K562 (cell line): Measurements from ENCODE around the gene MGAT5. TPM values are rescaled to one million over a fixed set of nuclear protein-coding genes. Genes with fewer than 3 reads are reported as not detected.

Experiments used
- ATAC-seq: fragments of 200-7000 bp; cut with Tn5 transposase; 3 replicates; pipeline ENCODE4 v1.9.1; 2020; ENCODE audit warnings: moderate library complexity
- BruUV-seq: library from RNA; stranded (reverse); fragments of 400-500 nt; replicated peaks from 2 replicates; lab custom pipeline; 2021; lab: Mats Ljungman, UMichigan
- CTCF ChIA-PET: fragments of 300-600 bp; formaldehyde crosslinking; extraction: SDS; loops from one replicate; lab custom pipeline; 2021; ENCODE audit warnings: low intra/inter-chr PET ratio; lab: Yijun Ruan, JAX
- POLR2A ChIA-PET: fragments of 300-600, 350-650 bp; sonication (Branson Sonifier 250); formaldehyde crosslinking; extraction: SDS; loops from one replicate; lab custom pipeline; 2021; ENCODE audit warnings: antibody characterized with exemption, inconsistent platforms; lab: Yijun Ruan, JAX
- DNase-seq, 4 experiments: peaks; one replicate each; pipeline versions ENCODE4 v3.0.0 to v3.0.0-alpha.2; 2011 to 2018; ENCODE audit warnings: low spot score in 3 of 4, mixed read lengths in 3 of 4; ENCODE audit errors: extremely low read depth in 1 of 4
- FAIRE-seq: peaks from 2 replicates; lab custom pipeline; 2011; peaks lifted over from hg19 to GRCh38; lab: Jason Lieb, UNC
- H2AFZ ChIP-seq: 2 replicates; pipeline ENCODE4 v1.6.0; 2011; ENCODE audit warnings: low read depth, low read length, control low read depth, inconsistent platforms
- H3K27ac ChIP-seq: fragments of 200-600 bp; 3 replicates; pipeline ENCODE4 v1.8.0; 2011; ENCODE audit warnings: low read depth, mild to moderate bottlenecking, control low read depth, inconsistent platforms, low read length, moderate library complexity, mixed read lengths; ENCODE audit errors: extremely low read depth
- H3K27me3 ChIP-seq, 2 experiments: fragments of 300-600 bp in 1 of 2; 2 replicates in 1 of 2; 3 replicates in 1 of 2; pipeline versions ENCODE4 v1.6.0 to v1.8.0; 2011; ENCODE audit warnings: inconsistent platforms in 2 of 2, low read length in 2 of 2, mild to moderate bottlenecking in 1 of 2, mixed read lengths in 1 of 2, moderate library complexity in 1 of 2; ENCODE audit not compliant: control insufficient read depth in 2 of 2, insufficient read depth in 2 of 2
- H3K36me3 ChIP-seq: fragments of 300-600 bp; 3 replicates; pipeline ENCODE4 v1.8.0; 2011; ENCODE audit warnings: mild to moderate bottlenecking, low read length, inconsistent platforms; ENCODE audit not compliant: control insufficient read depth, insufficient read depth
- H3K4me1 ChIP-seq, 2 experiments: fragments of 200-600 bp in 1 of 2; replicated peaks in 1 of 2; 2 replicates in 1 of 2; 3 replicates in 1 of 2; pipeline versions ENCODE4 v1.5.1 to v1.8.0; 2011; ENCODE audit warnings: inconsistent platforms in 2 of 2, low read length in 2 of 2, mild to moderate bottlenecking in 1 of 2, mixed read lengths in 1 of 2, moderate library complexity in 1 of 2; ENCODE audit not compliant: control insufficient read depth in 2 of 2, insufficient read depth in 2 of 2
- H3K4me2 ChIP-seq: 2 replicates; pipeline ENCODE4 v1.6.1; 2011; ENCODE audit warnings: low read length, control low read depth, inconsistent platforms, mixed read lengths; ENCODE audit not compliant: insufficient read depth
- H3K4me3 ChIP-seq: fragments of 200-600 bp; sonication (generic), shearing (Covaris generic); 2 replicates; pipeline ENCODE4 v1.5.1; 2016; ENCODE audit warnings: control low read depth, inconsistent platforms
- H3K79me2 ChIP-seq: fragments of 200-600 bp; 3 replicates; pipeline ENCODE4 v1.8.0; 2011; ENCODE audit warnings: low read length, inconsistent platforms; ENCODE audit not compliant: control insufficient read depth, insufficient read depth
- H3K9ac ChIP-seq, 2 experiments: 2 replicates each; pipeline versions ENCODE4 v1.6.0 to v1.6.1; 2011; ENCODE audit warnings: low read depth in 2 of 2, low read length in 2 of 2, control low read depth in 1 of 2, inconsistent platforms in 1 of 2, mild to moderate bottlenecking in 1 of 2, mixed read lengths in 1 of 2; ENCODE audit not compliant: insufficient read depth in 1 of 2
- H3K9me1 ChIP-seq: one replicate; pipeline ENCODE4 v1.6.0; 2011; ENCODE audit warnings: inconsistent platforms, mild to moderate bottlenecking, low read length, moderate library complexity; ENCODE audit not compliant: control insufficient read depth, insufficient read depth
- H3K9me3 ChIP-seq: replicated peaks from 2 replicates; pipeline ENCODE4 v1.5.1; 2011; ENCODE audit warnings: low read depth, low read length, inconsistent platforms; ENCODE audit not compliant: control insufficient read depth, insufficient read depth
- H4K20me1 ChIP-seq: replicated peaks from 2 replicates; pipeline ENCODE4 v1.6.1; 2011; ENCODE audit warnings: low read length, inconsistent platforms, mixed read lengths; ENCODE audit not compliant: control insufficient read depth, insufficient read depth
- CEBPZ ChIP-seq: fragments of 150-350 bp; IDR thresholded peaks from 2 replicates; pipeline ENCODE4 v1.6.1; 2014; ENCODE audit warnings: low read depth, mild to moderate bottlenecking, low read length, borderline replicate concordance
- ETV5 ChIP-seq: sonication (generic); formaldehyde crosslinking; IDR thresholded peaks from 2 replicates; pipeline ENCODE4 v1.4.0; 2020; ENCODE audit warnings: low read depth, mild to moderate bottlenecking, missing genetic modification reagents
- GABPB2 ChIP-seq: fragments of 250-450 bp; sonication (Bioruptor Pico); conservative IDR thresholded peaks from 2 replicates; pipeline ENCODE4 v1.5.1; 2021; ENCODE audit warnings: mild to moderate bottlenecking
- NR2C2 ChIP-seq, 2 experiments: fragments of 200-800 bp in 1 of 2; sonication (Bioruptor generic) in 1 of 2; sonication (generic) in 1 of 2; formaldehyde crosslinking in 1 of 2; IDR thresholded peaks; 2 replicates each; pipeline versions ENCODE4 v1.6.1 to v1.8.0; 2016 to 2022; ENCODE audit warnings: mild to moderate bottlenecking in 1 of 2, missing compliant biosample characterization in 1 of 2, missing genetic modification characterization in 1 of 2, missing genetic modification reagents in 1 of 2
- POLR2H ChIP-seq: IDR thresholded peaks from 2 replicates; pipeline ENCODE4 v1.6.1; 2016; ENCODE audit warnings: missing genetic modification characterization, low read depth, mild to moderate bottlenecking, control low read depth, missing compliant biosample characterization, moderate library complexity
- SRSF1 ChIP-seq: fragments of 200-400 bp; formaldehyde crosslinking; IDR thresholded peaks from 2 replicates; pipeline ENCODE4 v1.6.1; 2017; ENCODE audit warnings: mild to moderate bottlenecking, low read depth, low read length, moderate library complexity
- USF1 ChIP-seq: sonication (generic); formaldehyde crosslinking; IDR thresholded peaks from 2 replicates; pipeline ENCODE4 v1.9.0; 2022; ENCODE audit warnings: mild to moderate bottlenecking, missing genetic modification reagents
- ZSCAN29 ChIP-seq: fragments of 450-650 bp; IDR thresholded peaks from 2 replicates; pipeline ENCODE4 v1.6.1; 2017
- WGBS: fragments of 100-300 bp; shearing (Covaris generic); methylation state at CpG from one replicate; pipeline ENCODE4 v1.1.6; 2016; ENCODE audit warnings: low coverage, mixed read lengths; ENCODE audit not compliant: insufficient coverage; ENCODE audit errors: missing lambda C conversion rate; 5-methylcytosine and 5-hydroxymethylcytosine counted together
- in situ Hi-C: fragments of 300-500 bp; cut with MboI; formaldehyde crosslinking; loops from 4 replicates; pipeline ENCODE4 v1.15.0; 2018; ENCODE audit warnings: inconsistent platforms, mixed read lengths
- intact Hi-C: fragments of 100-400 bp; cut with micrococcal nuclease; formaldehyde crosslinking; loops from 2 replicates; pipeline ENCODE4 v1.14.2; 2022
- polyA plus RNA-seq, 8 experiments: library from polyadenylated mRNA; depleted of rRNA in 4 of 8; stranded (reverse) in 5 of 8; unstranded in 3 of 8; fragments of >200 nt; fragmentation: Nextera tagmentation in 2 of 8; fragmentation: Illumina TruSeq in 1 of 8; extraction: Ambion mirVana in 2 of 8; extraction: Trizol in 1 of 8; gene quantifications; 2 replicates each; pipeline versions ENCODE4 v1.2.1 to v1.2.3, GENCODE V29; 2011 to 2014; ENCODE audit warnings: inconsistent platforms in 1 of 8, missing spikeins in 1 of 8
- total RNA-seq, 7 experiments: library from RNA; depleted of rRNA in 6 of 7; stranded (reverse); fragments of >200 nt in 6 of 7; fragmentation: Illumina TruSeq in 2 of 7; extraction: Trizol in 2 of 7; gene quantifications; 2 replicates each; pipeline versions ENCODE4 v1.2.1 to v1.2.3, GENCODE V29; 2011 to 2021; ENCODE audit warnings: low replicate concordance in 1 of 7
- TF ChIP-seq, protein P1 (sequence below): fragments of 450-650 bp; formaldehyde crosslinking; IDR thresholded peaks from 2 replicates; pipeline ENCODE4 v1.4.0; 2020; ENCODE audit warnings: mild to moderate bottlenecking, moderate library complexity
- TF ChIP-seq, protein P2 (sequence below): fragments of 250-450 bp; sonication (Bioruptor Pico); IDR thresholded peaks from 2 replicates; pipeline ENCODE4 v1.8.0; 2022; ENCODE audit warnings: inconsistent platforms, mild to moderate bottlenecking, moderate library complexity, borderline replicate concordance

MGAT5 gene
- total and polyA plus RNA-seq, 9 of the 15 experiments (the other 6 are each of a cell fraction or from before 2014, with no cell fraction given), result 1.6 to 18.6 (median 11.1) TPM

GRCh38 chr2:134206031-134206430 is 47.8 kb upstream of the MGAT5 start:
- ChIA-PET CTCF (no interaction called here), POLR2A (interaction anchor here (0.7 to 1.3 kb wide), 4 partner anchors 11 to 88 kb away, joined by 3 read pairs; no protein-coding TSS in a partner anchor)
- intact Hi-C loops, result loop anchor here (5.0 kb wide), 3 partner anchors 44 to 206 kb away; no protein-coding TSS in a partner anchor
- no peaks in the 10 kb centered on the region for H3K27me3 ChIP-seq
- ATAC-seq (no peak), FAIRE-seq (no peak), DNase-seq (no peak)
- H3K9ac ChIP-seq, result no peak overlapping the region
- 0 out of 2 replicates have a peak, but pooled peaks cover 14% of the 10 kb centered on the region for H4K20me1 ChIP-seq
- H3K27ac ChIP-seq, result no peak overlapping the region
- no peak overlapping the region for H2AFZ ChIP-seq
- no peak overlapping the region for H3K4me3 ChIP-seq
- no TSS peak for BruUV-seq
- H3K4me2 ChIP-seq, result no peak overlapping the region
- 39% methylated on average over 2 of the region's 2 CpGs for WGBS
- in situ Hi-C loops, result no loop called here
- TF ChIP-seq NR2C2 (CRISPR knock-in tag; IDR thresholded peaks at IDR 0.05) (no peak), NR2C2 (tag; IDR thresholded peaks at IDR 0.05) (no peak), GABPB2 (CRISPR knock-in tag) (no peak), POLR2H (tag) (no peak), CEBPZ (no peak), USF1 (no peak), ZSCAN29 (no peak), SRSF1 (no peak), ETV5 (CRISPR knock-in tag) (no peak)
- TF ChIP-seq, protein P1, sequence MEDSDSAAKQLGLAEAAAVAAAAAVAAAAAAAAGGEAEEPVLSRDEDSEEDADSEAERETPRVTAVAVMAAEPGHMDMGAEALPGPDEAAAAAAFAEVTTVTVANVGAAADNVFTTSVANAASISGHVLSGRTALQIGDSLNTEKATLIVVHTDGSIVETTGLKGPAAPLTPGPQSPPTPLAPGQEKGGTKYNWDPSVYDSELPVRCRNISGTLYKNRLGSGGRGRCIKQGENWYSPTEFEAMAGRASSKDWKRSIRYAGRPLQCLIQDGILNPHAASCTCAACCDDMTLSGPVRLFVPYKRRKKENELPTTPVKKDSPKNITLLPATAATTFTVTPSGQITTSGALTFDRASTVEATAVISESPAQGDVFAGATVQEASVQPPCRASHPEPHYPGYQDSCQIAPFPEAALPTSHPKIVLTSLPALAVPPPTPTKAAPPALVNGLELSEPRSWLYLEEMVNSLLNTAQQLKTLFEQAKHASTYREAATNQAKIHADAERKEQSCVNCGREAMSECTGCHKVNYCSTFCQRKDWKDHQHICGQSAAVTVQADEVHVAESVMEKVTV (CRISPR knock-in tag), result no peak
- TF ChIP-seq, protein P2, sequence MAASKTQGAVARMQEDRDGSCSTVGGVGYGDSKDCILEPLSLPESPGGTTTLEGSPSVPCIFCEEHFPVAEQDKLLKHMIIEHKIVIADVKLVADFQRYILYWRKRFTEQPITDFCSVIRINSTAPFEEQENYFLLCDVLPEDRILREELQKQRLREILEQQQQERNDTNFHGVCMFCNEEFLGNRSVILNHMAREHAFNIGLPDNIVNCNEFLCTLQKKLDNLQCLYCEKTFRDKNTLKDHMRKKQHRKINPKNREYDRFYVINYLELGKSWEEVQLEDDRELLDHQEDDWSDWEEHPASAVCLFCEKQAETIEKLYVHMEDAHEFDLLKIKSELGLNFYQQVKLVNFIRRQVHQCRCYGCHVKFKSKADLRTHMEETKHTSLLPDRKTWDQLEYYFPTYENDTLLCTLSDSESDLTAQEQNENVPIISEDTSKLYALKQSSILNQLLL, result no peak
- no peaks in the 10 kb centered on the region for H3K36me3 ChIP-seq
- H3K9me1 ChIP-seq, result no peaks in the 10 kb centered on the region
- no peaks in the 10 kb centered on the region for H3K79me2 ChIP-seq
- peaks cover 0 to 32% of the 10 kb centered on the region in 2 experiments; a peak in 3 of 5 replicates for H3K4me1 ChIP-seq
- H3K9me3 ChIP-seq, result no peaks in the 10 kb centered on the region
